Left ventricle myocardium inferior (tissue), 1 donor: Measurements from ENCODE around the gene TERT. TPM values are rescaled to one million over a fixed set of nuclear protein-coding genes. Genes with fewer than 3 reads are reported as not detected.

Experiments
- DNase-seq: peaks from one replicate; pipeline ENCODE4 v3.0.0-alpha.2; 2020
- H3K27ac ChIP-seq: fragments of 200-600 bp; replicated peaks from 2 replicates; pipeline ENCODE4 v1.8.0; 2021
- H3K27me3 ChIP-seq: fragments of 200-600 bp; 2 replicates; pipeline ENCODE4 v1.8.0; 2021; ENCODE audit warnings: low read depth
- H3K36me3 ChIP-seq: fragments of 200-600 bp; 2 replicates; pipeline ENCODE4 v1.8.0; 2021
- H3K4me1 ChIP-seq: fragments of 200-600 bp; 2 replicates; pipeline ENCODE4 v1.8.0; 2021
- H3K4me3 ChIP-seq: fragments of 200-600 bp; 2 replicates; pipeline ENCODE4 v1.8.0; 2021; ENCODE audit warnings: mild to moderate bottlenecking, moderate library complexity
- H3K9me3 ChIP-seq: fragments of 200-600 bp; replicated peaks from 2 replicates; pipeline ENCODE4 v1.8.0; 2021
- CTCF ChIP-seq: fragments of 200-600 bp; IDR thresholded peaks from 2 replicates; pipeline ENCODE4 v1.8.0; 2021; ENCODE audit warnings: antibody characterized with exemption, mild to moderate bottlenecking, borderline replicate concordance
- intact Hi-C: fragments of 100-400 bp; cut with micrococcal nuclease; formaldehyde crosslinking; loops from one replicate; pipeline ENCODE4 v1.11.0; 2022
- total RNA-seq: library from RNA; stranded (reverse); fragmentation: NEBNext Ultra II Directional; extraction: Animal tissue kit (Norgen Biotek cat#: 25700); gene quantifications from one replicate; pipeline ENCODE4 v1.2.1, GENCODE V29; 2021
- donor health status: DM: no; HTN: yes; CAD: no; lungs with severe emphysema.

The TERT gene
- total RNA-seq, 1 donor from 2014 or later: not detected

DNA sequence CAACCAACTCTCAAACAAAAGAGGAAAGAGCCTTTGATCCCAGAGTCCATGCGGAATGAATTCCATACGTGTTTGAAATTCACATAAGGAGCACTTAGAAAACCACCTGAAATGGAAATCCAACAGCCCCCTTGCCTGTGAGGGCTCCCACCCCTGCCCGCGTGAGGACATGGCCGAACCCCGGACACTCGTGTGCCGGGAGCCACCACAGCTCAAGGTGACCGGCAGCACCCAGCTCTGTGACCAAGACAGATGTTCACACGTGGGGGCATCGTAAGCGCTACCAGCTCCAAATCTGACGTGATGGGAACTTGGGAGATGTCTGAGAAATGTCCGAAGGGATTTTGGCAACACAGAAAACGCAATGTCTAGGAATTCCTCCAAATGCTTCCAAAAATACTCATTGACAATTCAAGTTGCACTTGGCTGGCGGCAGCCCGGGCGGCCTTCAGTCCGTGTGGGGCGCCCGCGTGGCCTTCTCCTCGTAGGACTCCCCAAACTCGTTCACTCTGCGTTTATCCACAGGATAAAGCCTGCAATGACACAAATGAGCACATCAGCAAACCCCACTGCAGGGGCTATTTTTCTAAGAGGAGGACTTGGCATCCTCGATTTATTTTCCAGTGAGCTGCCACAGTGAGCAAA is 23.2 kb upstream of the TERT start:
- peaks cover 7% of the 10 kb centered on the region for H3K4me1 ChIP-seq
- no peak for TF ChIP-seq CTCF
- intact Hi-C loops: no loop called here
- no peaks in the 10 kb centered on the region for H3K27me3 ChIP-seq
- H3K27ac ChIP-seq: no peak overlapping the region
- no peak overlapping the region for H3K4me3 ChIP-seq
- DNase-seq: no peak
- peaks cover 55% of the 10 kb centered on the region for H3K36me3 ChIP-seq
- no peaks in the 10 kb centered on the region for H3K9me3 ChIP-seq

- H3K27ac ChIP-seq: no peak overlapping the region
- intact Hi-C loops: no loop called here
Measured at GRCh38 chr5:1316588-1317340, 21.9 kb upstream of the TERT start.

DNA sequence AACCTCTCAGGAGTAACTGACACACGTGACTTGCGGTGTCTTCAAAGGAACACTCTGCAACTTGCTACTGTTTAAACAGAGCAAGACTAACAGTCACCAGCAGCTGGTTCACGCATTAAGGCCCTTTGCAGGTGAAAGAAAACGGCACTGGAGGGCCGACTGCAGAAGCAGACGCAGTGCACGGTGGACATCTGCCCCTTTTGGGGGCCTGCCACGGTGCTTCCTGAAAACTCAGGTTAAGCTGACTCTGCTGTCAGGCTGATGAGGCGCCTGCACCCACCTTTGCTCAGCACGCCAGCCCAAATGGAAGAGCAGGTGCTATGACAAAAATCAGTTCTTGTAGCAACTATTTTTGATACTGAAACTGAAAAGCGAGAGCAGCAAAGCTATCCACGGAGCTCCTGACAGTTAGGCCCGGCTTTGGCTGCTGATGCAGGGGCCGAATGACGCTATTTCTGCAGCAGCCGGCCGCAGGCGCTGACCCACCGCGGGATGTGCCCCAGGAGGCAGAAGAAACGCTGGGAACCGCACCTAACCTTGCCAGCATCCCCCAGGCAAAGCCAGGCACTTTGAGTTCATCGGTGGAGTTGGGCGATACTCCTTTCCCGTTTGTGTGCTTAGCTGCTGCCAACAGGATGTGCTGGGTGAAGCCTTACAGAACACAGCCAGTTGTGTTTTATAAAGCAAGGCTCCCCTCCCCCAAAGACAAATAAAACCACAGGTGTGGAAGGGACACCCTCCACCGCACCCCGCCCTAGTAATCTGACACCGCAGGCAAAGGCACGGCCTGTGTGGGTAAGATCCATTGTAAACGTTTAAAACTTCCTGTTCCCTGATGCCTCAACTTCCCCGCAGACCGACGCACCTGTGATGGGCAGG is 21.1 kb upstream of the TERT start:
- H3K9me3 ChIP-seq: no peaks in the 10 kb centered on the region
- peaks cover 15% of the 10 kb centered on the region for H3K27me3 ChIP-seq
- TF ChIP-seq CTCF: no peak
- no peak for DNase-seq
- peaks cover 7% of the 10 kb centered on the region for H3K4me1 ChIP-seq
- no peak overlapping the region for H3K27ac ChIP-seq
- peaks cover 34% of the 10 kb centered on the region for H3K36me3 ChIP-seq
- intact Hi-C loops: no loop called here
- H3K4me3 ChIP-seq: no peak overlapping the region

More at GRCh38 chr5:1316588-1317340, 21.9 kb upstream of the TERT start:
- peaks cover 7% of the 10 kb centered on the region for H3K4me1 ChIP-seq
- H3K36me3 ChIP-seq: peaks cover 42% of the 10 kb centered on the region
- TF ChIP-seq CTCF: no peak
- H3K27me3 ChIP-seq: peaks cover 7% of the 10 kb centered on the region
- no peak overlapping the region for H3K4me3 ChIP-seq
- DNase-seq: no peak
- H3K9me3 ChIP-seq: no peaks in the 10 kb centered on the region

GRCh38 chr5:1315018-1315708 is 20.3 kb upstream of the TERT start:
- Histone ChIP-seq H3K4me3 (no peak overlapping the region), H3K36me3 (peaks cover 26% of the 10 kb centered on the region), H3K4me1 (peaks cover 7% of the 10 kb centered on the region), H3K9me3 (no peaks in the 10 kb centered on the region), H3K27me3 (peaks cover 23% of the 10 kb centered on the region), H3K27ac (no peak overlapping the region)
- no peak for DNase-seq
- TF ChIP-seq CTCF: no peak
- intact Hi-C loops: no loop called here

- H3K4me3 ChIP-seq: no peak overlapping the region
- H3K4me1 ChIP-seq: peaks cover 7% of the 10 kb centered on the region
- peaks cover 29% of the 10 kb centered on the region for H3K27me3 ChIP-seq
- TF ChIP-seq CTCF: no peak
- no peak for DNase-seq
- H3K36me3 ChIP-seq: peaks cover 21% of the 10 kb centered on the region
- no peak overlapping the region for H3K27ac ChIP-seq
- no peaks in the 10 kb centered on the region for H3K9me3 ChIP-seq
- intact Hi-C loops: no loop called here
Measured at GRCh38 chr5:1314564-1314982, 19.7 kb upstream of the TERT start.
